ENCODE data around the gene ITGA2B. TPM values are rescaled to one million over a fixed set of nuclear protein-coding genes. Genes with fewer than 3 reads are reported as not detected.
"Not testable (repeated sequence)": the region's sequence is repeated elsewhere in the genome, so short reads cannot be mapped to it uniquely, and the experiment has no call there.

ITGA2B gene
- total RNA-seq, 2 donors from 2014 or later: 2.2 to 3.7 TPM

- H3K36me3 Mint-ChIP-seq (ENCODE audit: low read depth): peaks cover 8% of the 10 kb centered on the region
- H3K27ac Mint-ChIP-seq: no peak overlapping the region
- peaks cover 6% of the 10 kb centered on the region for H3K4me1 Mint-ChIP-seq
- peak overlapping the region; percentile 21 for H3K4me3 Mint-ChIP-seq
- peak; percentile 37 for ATAC-seq (replicated peaks)
- no peaks in the 10 kb centered on the region for H3K27me3 Mint-ChIP-seq
- H3K9me3 Mint-ChIP-seq: no peaks in the 10 kb centered on the region
Measured at GRCh38 chr17:44354582-44355561, 34.6 kb downstream of the ITGA2B start.

- peaks cover 8% of the 10 kb centered on the region for H3K36me3 Mint-ChIP-seq (ENCODE audit: low read depth)
- no peaks in the 10 kb centered on the region for H3K27me3 Mint-ChIP-seq
- H3K4me3 Mint-ChIP-seq: peak overlapping the region; percentile 21
- H3K9me3 Mint-ChIP-seq: no peaks in the 10 kb centered on the region
- H3K4me1 Mint-ChIP-seq: peaks cover under 1% of the 10 kb centered on the region
- no peak overlapping the region for H3K27ac Mint-ChIP-seq
- ATAC-seq (replicated peaks): peak; percentile 37
Measured at GRCh38 chr17:44353672-44354331, 35.6 kb downstream of the ITGA2B start.

GRCh38 chr17:44352828-44353671, 36.4 kb downstream of the ITGA2B start:
- peaks cover 6% of the 10 kb centered on the region for H3K4me1 Mint-ChIP-seq
- no peak for ATAC-seq (replicated peaks)
- H3K27me3 Mint-ChIP-seq: no peaks in the 10 kb centered on the region
- no peak overlapping the region for H3K27ac Mint-ChIP-seq
- H3K36me3 Mint-ChIP-seq (ENCODE audit: low read depth): peaks cover 8% of the 10 kb centered on the region
- H3K4me3 Mint-ChIP-seq: peak overlapping the region; percentile 69
- no peaks in the 10 kb centered on the region for H3K9me3 Mint-ChIP-seq

GRCh38 chr17:44351961-44352827, 37.3 kb downstream of the ITGA2B start:
- Mint-ChIP-seq H3K27me3 (no peaks in the 10 kb centered on the region), H3K4me1 (peaks cover 6% of the 10 kb centered on the region), H3K27ac (no peak overlapping the region), H3K4me3 (no peak overlapping the region), H3K9me3 (no peaks in the 10 kb centered on the region), H3K36me3 (ENCODE audit: low read depth) (peaks cover 8% of the 10 kb centered on the region)
- no peak for ATAC-seq (replicated peaks)

DNA sequence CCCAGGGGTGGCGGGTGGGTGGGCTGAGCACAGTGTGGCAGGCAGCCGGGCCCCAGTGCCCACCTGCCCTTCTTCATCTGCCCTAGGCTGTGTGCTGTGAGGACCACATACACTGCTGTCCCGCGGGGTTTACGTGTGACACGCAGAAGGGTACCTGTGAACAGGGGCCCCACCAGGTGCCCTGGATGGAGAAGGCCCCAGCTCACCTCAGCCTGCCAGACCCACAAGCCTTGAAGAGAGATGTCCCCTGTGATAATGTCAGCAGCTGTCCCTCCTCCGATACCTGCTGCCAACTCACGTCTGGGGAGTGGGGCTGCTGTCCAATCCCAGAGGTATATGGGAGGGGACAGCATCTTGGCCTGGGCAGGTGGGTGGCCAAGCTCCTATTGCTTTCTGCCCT, 38.0 kb downstream of the ITGA2B start:
- no peak for ATAC-seq (replicated peaks)
- Mint-ChIP-seq H3K9me3 (no peaks in the 10 kb centered on the region), H3K27me3 (no peaks in the 10 kb centered on the region), H3K4me1 (peaks cover 6% of the 10 kb centered on the region), H3K27ac (no peak overlapping the region), H3K36me3 (ENCODE audit: low read depth) (peaks cover 8% of the 10 kb centered on the region), H3K4me3 (no peak overlapping the region)

GRCh38 chr17:44350733-44351226, 38.7 kb downstream of the ITGA2B start:
- peaks cover 6% of the 10 kb centered on the region for H3K4me1 Mint-ChIP-seq
- peak; percentile 76 for ATAC-seq (replicated peaks)
- H3K36me3 Mint-ChIP-seq (ENCODE audit: low read depth): peaks cover 8% of the 10 kb centered on the region
- no peaks in the 10 kb centered on the region for H3K27me3 Mint-ChIP-seq
- no peak overlapping the region for H3K27ac Mint-ChIP-seq
- H3K4me3 Mint-ChIP-seq: no peak overlapping the region
- H3K9me3 Mint-ChIP-seq: no peaks in the 10 kb centered on the region

DNA sequence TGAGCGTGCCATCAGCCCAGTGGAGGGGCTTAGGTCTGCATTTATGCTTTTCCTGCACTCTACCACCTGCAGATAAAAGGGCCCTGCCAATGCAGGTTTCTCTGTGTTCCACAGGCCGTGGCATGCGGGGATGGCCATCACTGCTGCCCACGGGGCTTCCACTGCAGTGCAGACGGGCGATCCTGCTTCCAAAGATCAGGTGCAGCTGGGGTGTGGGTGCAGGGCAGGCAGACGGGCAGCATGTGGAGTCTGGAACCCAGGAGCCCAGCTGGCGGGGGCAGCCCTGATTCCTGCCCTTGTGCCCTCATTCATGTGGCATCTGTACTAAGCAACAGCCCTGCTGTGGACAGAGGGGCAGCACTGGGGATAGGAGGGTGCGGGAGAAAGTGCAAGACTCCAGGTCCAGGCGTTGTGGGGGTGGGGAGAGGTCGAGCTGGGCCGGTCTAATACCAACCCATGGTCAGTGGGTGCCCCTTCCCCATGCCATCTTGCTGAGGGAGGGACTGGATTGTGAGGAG, 39.8 kb downstream of the ITGA2B start:
- H3K4me1 Mint-ChIP-seq: peaks cover 10% of the 10 kb centered on the region
- H3K27ac Mint-ChIP-seq: no peak overlapping the region
- H3K27me3 Mint-ChIP-seq: no peaks in the 10 kb centered on the region
- H3K9me3 Mint-ChIP-seq: no peaks in the 10 kb centered on the region
- no peak for ATAC-seq (replicated peaks)
- no peak overlapping the region for H3K4me3 Mint-ChIP-seq
- H3K36me3 Mint-ChIP-seq (ENCODE audit: low read depth): peaks cover 8% of the 10 kb centered on the region

GRCh38 chr17:44348988-44349364, 40.5 kb downstream of the ITGA2B start:
- no peak overlapping the region for H3K4me3 Mint-ChIP-seq
- no peak for ATAC-seq (replicated peaks)
- H3K27ac Mint-ChIP-seq: no peak overlapping the region
- peaks cover 8% of the 10 kb centered on the region for H3K36me3 Mint-ChIP-seq (ENCODE audit: low read depth)
- peaks cover 10% of the 10 kb centered on the region for H3K4me1 Mint-ChIP-seq
- no peaks in the 10 kb centered on the region for H3K9me3 Mint-ChIP-seq
- no peaks in the 10 kb centered on the region for H3K27me3 Mint-ChIP-seq

GRCh38 chr17:44348234-44348987, 41.0 kb downstream of the ITGA2B start:
- peaks cover 10% of the 10 kb centered on the region for H3K4me1 Mint-ChIP-seq
- no peak overlapping the region for H3K27ac Mint-ChIP-seq
- no peaks in the 10 kb centered on the region for H3K27me3 Mint-ChIP-seq
- ATAC-seq (replicated peaks): peak; percentile 16
- H3K36me3 Mint-ChIP-seq (ENCODE audit: low read depth): peaks cover 8% of the 10 kb centered on the region
- no peak overlapping the region for H3K4me3 Mint-ChIP-seq
- H3K9me3 Mint-ChIP-seq: no peaks in the 10 kb centered on the region

DNA sequence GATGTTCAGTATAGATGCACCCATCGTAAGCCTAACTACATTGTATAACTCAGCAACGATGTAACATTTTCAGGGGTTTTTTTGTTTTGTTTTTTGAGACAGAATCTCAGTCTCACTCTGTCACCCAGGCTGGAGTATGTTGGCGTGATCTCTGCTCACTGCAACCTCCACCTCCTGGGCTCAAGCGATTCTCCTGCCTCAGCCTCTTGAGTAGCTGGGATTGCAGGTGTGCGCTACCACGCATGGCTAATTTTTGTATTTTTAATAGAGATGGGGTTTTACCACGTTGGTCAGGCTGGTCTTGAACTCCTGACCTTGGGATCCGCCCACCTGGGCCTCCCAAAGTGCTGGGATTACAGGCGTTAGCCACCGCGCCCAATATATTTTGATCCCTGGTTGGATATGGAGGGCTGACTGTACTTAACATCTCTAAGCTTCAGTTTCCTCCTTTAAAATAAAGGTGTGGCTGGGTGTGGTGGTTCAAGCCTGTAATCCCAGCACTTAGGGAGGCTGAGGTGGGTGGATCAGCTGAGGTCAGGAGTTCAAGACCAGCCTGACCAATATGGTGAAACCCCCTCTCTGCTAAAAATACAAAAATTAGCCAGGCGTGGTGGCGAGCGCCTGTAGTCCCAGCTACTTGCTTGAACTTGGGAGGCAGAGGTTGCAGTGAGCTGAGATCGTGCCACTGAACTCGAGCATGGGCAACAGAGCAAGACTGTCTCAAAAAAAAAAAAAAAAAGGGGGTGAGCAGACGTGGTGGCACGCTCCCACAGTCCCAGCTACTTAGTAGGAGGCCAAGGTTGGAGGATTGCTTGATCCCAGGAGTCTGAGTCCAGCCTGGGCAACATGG, 42.0 kb downstream of the ITGA2B start:
- H3K27me3 Mint-ChIP-seq; ATAC-seq (replicated peaks); H3K4me3 Mint-ChIP-seq; H3K36me3 Mint-ChIP-seq (ENCODE audit: low read depth); H3K9me3 Mint-ChIP-seq; H3K27ac Mint-ChIP-seq: not testable (repeated sequence)
- peaks cover 10% of the 10 kb centered on the region for H3K4me1 Mint-ChIP-seq

DNA sequence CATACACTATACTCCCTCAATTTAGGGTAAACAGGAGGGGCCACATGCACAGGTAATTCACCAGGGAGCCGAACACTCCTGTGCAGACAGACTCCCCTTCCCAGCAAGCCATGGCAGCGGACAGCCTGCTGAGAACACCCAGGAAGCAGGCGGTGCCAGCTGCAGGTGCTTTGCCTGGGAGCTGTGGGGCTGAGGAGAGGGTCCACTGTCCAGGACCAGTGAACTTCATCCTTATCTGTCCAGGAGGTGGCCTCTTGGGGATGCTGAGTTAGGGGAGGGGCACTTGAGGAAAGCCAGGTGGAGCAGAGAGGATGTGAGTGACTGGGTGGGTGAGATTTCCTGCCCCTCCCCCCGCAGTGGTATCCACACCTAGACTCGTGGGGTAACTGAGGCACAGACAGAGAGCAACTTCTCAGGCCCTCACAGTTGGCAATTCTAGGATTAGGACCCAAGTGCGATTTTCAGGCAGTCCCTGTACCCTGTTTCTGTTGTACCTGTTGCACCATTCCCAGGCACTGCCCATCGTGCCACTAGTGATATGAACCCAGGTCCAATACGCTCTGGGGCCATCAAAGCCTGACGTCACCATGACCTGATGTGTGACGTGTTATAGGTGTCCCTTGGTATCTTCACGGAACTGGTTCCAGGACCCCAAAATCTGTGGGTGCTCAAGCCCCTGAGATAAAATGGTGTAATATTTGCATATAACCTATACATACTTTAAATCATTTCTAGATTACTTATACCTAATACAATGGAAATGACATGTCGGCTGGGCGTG, 43.2 kb downstream of the ITGA2B start:
- Mint-ChIP-seq H3K27me3 (no peaks in the 10 kb centered on the region), H3K27ac (peak overlapping the region; percentile 82), H3K36me3 (ENCODE audit: low read depth) (no peaks in the 10 kb centered on the region), H3K4me3 (peak overlapping the region; percentile 86), H3K9me3 (no peaks in the 10 kb centered on the region), H3K4me1 (peaks cover 10% of the 10 kb centered on the region)
- no peak for ATAC-seq (replicated peaks)
